BJ (cell line): Measurements from ENCODE around the gene ACAP3. TPM values are rescaled to one million over a fixed set of nuclear protein-coding genes. Genes with fewer than 3 reads are reported as not detected.

Source experiments
- CTCF ChIA-PET: fragments of 350-600 bp; formaldehyde crosslinking; extraction: SDS; loops from one replicate; lab custom pipeline; 2021; ENCODE audit warnings: antibody characterized with exemption, inconsistent platforms; lab: Yijun Ruan, JAX
- POLR2A ChIA-PET: fragments of 300-600 bp; sonication (Branson Sonifier 250); formaldehyde crosslinking; extraction: SDS; loops from one replicate; lab custom pipeline; 2021; ENCODE audit warnings: antibody characterized with exemption; lab: Charles Lee
- DNase-seq: peaks from one replicate; pipeline ENCODE4 v3.0.0-alpha.2; 2011; ENCODE audit warnings: low read depth
- H3K27me3 ChIP-seq: 2 replicates; pipeline ENCODE4 v1.6.0; 2011; ENCODE audit warnings: low read length; ENCODE audit not compliant: control insufficient read depth, insufficient read depth
- H3K36me3 ChIP-seq: 2 replicates; pipeline ENCODE4 v1.5.1; 2011; ENCODE audit warnings: low read length; ENCODE audit not compliant: control insufficient read depth, insufficient read depth
- H3K4me3 ChIP-seq: 2 replicates; pipeline ENCODE4 v1.5.1; 2011; ENCODE audit warnings: low read depth, mild to moderate bottlenecking, control low read depth, low read length
- CTCF ChIP-seq: IDR thresholded peaks from 2 replicates; pipeline ENCODE4 v1.5.1; 2011; ENCODE audit warnings: low read depth, mild to moderate bottlenecking, control low read depth, inconsistent platforms, low read length, moderate library complexity; ENCODE audit not compliant: insufficient read depth
- polyA plus RNA-seq: library from polyadenylated mRNA; depleted of rRNA; stranded (reverse); fragments of >200 nt; gene quantifications from 2 replicates; pipeline ENCODE4 v1.2.3, GENCODE V29; 2011

Gene ACAP3
- polyA plus RNA-seq, 1 experiment = 33.9 TPM

- no peak overlapping the region for H3K4me3 ChIP-seq
- DNase-seq = no peak
- ChIA-PET POLR2A (no interaction called here), CTCF (interaction anchor here (0.8 to 1.0 kb wide), 2 partner anchors 8 to 159 kb away, joined by 3 to 5 read pairs; no protein-coding TSS in a partner anchor)
- no peaks in the 10 kb centered on the region for H3K36me3 ChIP-seq
- no peaks in the 10 kb centered on the region for H3K27me3 ChIP-seq
- no peak for TF ChIP-seq CTCF
These were observed 26.0 kb downstream of the ACAP3 start for GRCh38 chr1:1281533-1282321.

DNA sequence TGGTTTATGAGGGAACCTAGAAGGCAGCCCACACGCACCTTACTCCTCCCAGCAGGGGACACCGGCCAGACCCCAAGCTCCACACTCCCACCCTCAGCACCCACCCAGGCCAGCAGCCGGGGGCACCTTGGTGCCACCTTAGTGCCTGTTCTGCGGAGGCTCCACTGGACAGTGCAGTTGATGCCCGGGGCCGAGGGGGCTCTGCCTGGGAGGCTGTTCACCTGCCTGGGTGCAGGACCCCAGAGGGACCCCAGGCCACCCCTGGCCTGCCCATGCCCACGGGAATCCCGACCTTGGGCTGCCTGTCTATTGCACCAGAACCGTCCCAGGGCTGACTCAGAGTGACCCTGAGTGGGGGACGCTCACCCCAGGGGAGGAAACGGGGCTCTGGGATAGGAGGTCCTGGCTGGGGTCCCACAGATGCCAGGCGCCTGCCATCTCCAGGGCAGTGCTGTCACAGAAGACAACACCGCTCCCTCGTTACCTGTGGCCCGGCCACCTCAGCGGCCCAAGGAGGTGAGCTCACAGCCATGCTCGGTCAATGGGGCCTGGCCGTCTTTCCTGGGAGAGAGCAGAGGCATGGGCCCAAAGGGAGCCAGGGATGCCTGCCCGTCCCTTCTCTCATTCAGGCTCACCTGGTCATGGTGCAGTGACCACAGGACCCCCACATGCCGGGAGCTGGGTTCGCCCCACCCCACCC is 26.8 kb downstream of the ACAP3 start:
- CTCF ChIA-PET = interaction anchor here (1.0 kb wide), 1 partner anchor 159 kb away, joined by 3 read pairs; no protein-coding TSS in a partner anchor
- POLR2A ChIA-PET = no interaction called here
- Histone ChIP-seq H3K36me3 (no peaks in the 10 kb centered on the region), H3K27me3 (no peaks in the 10 kb centered on the region), H3K4me3 (no peak overlapping the region)
- no peak for DNase-seq
- no peak for TF ChIP-seq CTCF

GRCh38 chr1:1279028-1279427 is 28.7 kb downstream of the ACAP3 start:
- Histone ChIP-seq H3K4me3 (no peak overlapping the region), H3K27me3 (no peaks in the 10 kb centered on the region), H3K36me3 (no peaks in the 10 kb centered on the region)
- no peak for TF ChIP-seq CTCF
- DNase-seq = no peak
- CTCF ChIA-PET = interaction anchor here (0.7 to 1.6 kb wide), 3 partner anchors 11 to 157 kb away, joined by 3 to 4 read pairs (median 4); no protein-coding TSS in a partner anchor
- POLR2A ChIA-PET = interaction anchor here (0.6 kb wide), 1 partner anchor 122 kb away, joined by 4 read pairs; no protein-coding TSS in a partner anchor

DNA sequence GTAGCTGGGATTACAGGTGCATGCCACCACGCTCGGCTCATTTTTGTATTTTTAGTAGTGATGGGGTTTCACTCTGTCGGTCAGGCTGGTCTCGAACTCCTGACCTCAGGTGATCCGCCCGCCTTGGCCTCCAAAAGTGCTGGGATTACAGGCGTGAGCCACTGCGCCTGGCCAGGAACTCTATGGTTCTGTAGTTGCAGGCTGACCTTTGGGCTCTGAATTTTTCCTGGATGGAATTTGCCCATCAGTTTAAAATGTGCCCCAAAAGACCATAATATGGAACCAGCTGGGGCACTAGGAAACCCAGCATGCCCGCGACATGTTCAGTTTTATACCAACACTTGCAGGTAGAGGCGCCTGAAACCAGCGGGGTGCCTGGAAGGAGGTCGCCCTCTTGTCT is 29.1 kb downstream of the ACAP3 start:
- Histone ChIP-seq H3K36me3 (no peaks in the 10 kb centered on the region), H3K4me3 (no peak overlapping the region), H3K27me3 (no peaks in the 10 kb centered on the region)
- TF ChIP-seq CTCF = no peak
- POLR2A ChIA-PET = interaction anchor here (0.6 kb wide), 1 partner anchor 122 kb away, joined by 4 read pairs; no protein-coding TSS in a partner anchor
- DNase-seq = no peak
- CTCF ChIA-PET = interaction anchor here (0.7 to 1.6 kb wide), 3 partner anchors 11 to 156 kb away, joined by 3 to 4 read pairs (median 4); no protein-coding TSS in a partner anchor

GRCh38 chr1:1275836-1276235 is 31.9 kb downstream of the ACAP3 start:
- DNase-seq = no peak
- POLR2A ChIA-PET = no interaction called here

More at GRCh38 chr1:1275836-1276235, 31.9 kb downstream of the ACAP3 start:
- CTCF ChIA-PET = interaction anchor here (1.0 kb wide), 1 partner anchor 14 kb away, joined by 3 read pairs; no protein-coding TSS in a partner anchor
- H3K27me3 ChIP-seq = no peaks in the 10 kb centered on the region
- TF ChIP-seq CTCF = no peak
- no peak overlapping the region for H3K4me3 ChIP-seq
- H3K36me3 ChIP-seq = no peaks in the 10 kb centered on the region; the same call in 1 of the 2 replicates
